ENCODE measurements around the gene HAAO.

The HAAO gene

GRCh38 chr2:42829671-42830440 is 37.5 kb upstream of the HAAO start:
- TF ChIP-seq USF1 (IDR thresholded peaks at IDR 0.05) (no peak), TEAD4 (IDR thresholded peaks at IDR 0.05) (no peak), ZBTB7A (IDR thresholded peaks at IDR 0.05; ENCODE audit: low read depth) (no peak), MAX (IDR thresholded peaks at IDR 0.05) (no peak; the same call in 1 of the 2 replicates)

GRCh38 chr2:42828487-42829425 is 36.4 kb upstream of the HAAO start:
- TF ChIP-seq TCF12 (IDR thresholded peaks at IDR 0.05; ENCODE audit: low read depth) (no peak), MAX (IDR thresholded peaks at IDR 0.05) (peak; percentile 51), RAD21 (IDR thresholded peaks at IDR 0.05; ENCODE audit: low read depth) (peak; percentile 84)

- TF ChIP-seq ZBTB7A (IDR thresholded peaks at IDR 0.05; ENCODE audit: low read depth): 0 out of 2 replicates have a peak, but pooled peaks have one; percentile 14
- no peak for TF ChIP-seq FOXM1 (IDR thresholded peaks at IDR 0.05; ENCODE audit: borderline replicate concordance, low read depth)
- no peak for TF ChIP-seq TAF1 (IDR thresholded peaks at IDR 0.05; ENCODE audit: low read depth)
- no peak for TF ChIP-seq NFIC (IDR thresholded peaks at IDR 0.05)
- peak; percentile 91 for TF ChIP-seq RAD21 (IDR thresholded peaks at IDR 0.05; ENCODE audit: low read depth)
Measured at GRCh38 chr2:42827647-42828486, 35.5 kb upstream of the HAAO start.

- TF ChIP-seq TCF12 (IDR thresholded peaks at IDR 0.05; ENCODE audit: low read depth) (no peak), EGR1 (IDR thresholded peaks at IDR 0.05) (no peak), FOXM1 (IDR thresholded peaks at IDR 0.05; ENCODE audit: borderline replicate concordance, low read depth) (no peak), TEAD4 (IDR thresholded peaks at IDR 0.05) (no peak), EP300 (IDR thresholded peaks at IDR 0.05; ENCODE audit: borderline replicate concordance) (no peak), ZBTB7A (IDR thresholded peaks at IDR 0.05; ENCODE audit: low read depth) (no peak), RAD21 (IDR thresholded peaks at IDR 0.05; ENCODE audit: low read depth) (no peak), CEBPB (IDR thresholded peaks at IDR 0.05) (no peak), YY1 (IDR thresholded peaks at IDR 0.05; ENCODE audit: low read depth) (no peak), REST (IDR thresholded peaks at IDR 0.05; ENCODE audit: low read depth) (no peak), USF1 (IDR thresholded peaks at IDR 0.05) (no peak), NFIC (IDR thresholded peaks at IDR 0.05) (no peak), MAX (IDR thresholded peaks at IDR 0.05) (no peak)
Measured at GRCh38 chr2:42826231-42826630, 33.8 kb upstream of the HAAO start.

- TF ChIP-seq ZBTB7A (IDR thresholded peaks at IDR 0.05; ENCODE audit: low read depth) (no peak), REST (IDR thresholded peaks at IDR 0.05; ENCODE audit: low read depth) (no peak), USF1 (IDR thresholded peaks at IDR 0.05) (no peak), MAX (IDR thresholded peaks at IDR 0.05) (no peak), RAD21 (IDR thresholded peaks at IDR 0.05; ENCODE audit: low read depth) (no peak), CREB1 (IDR thresholded peaks at IDR 0.05; ENCODE audit: low read depth) (no peak), YY1 (IDR thresholded peaks at IDR 0.05; ENCODE audit: low read depth) (no peak), TCF12 (IDR thresholded peaks at IDR 0.05; ENCODE audit: low read depth) (no peak), CEBPB (IDR thresholded peaks at IDR 0.05) (no peak), EP300 (IDR thresholded peaks at IDR 0.05; ENCODE audit: borderline replicate concordance) (no peak), NFIC (IDR thresholded peaks at IDR 0.05) (no peak), EGR1 (IDR thresholded peaks at IDR 0.05) (no peak), TAF1 (IDR thresholded peaks at IDR 0.05; ENCODE audit: low read depth) (no peak)
Measured at GRCh38 chr2:42824454-42824807, 32.0 kb upstream of the HAAO start.
